B cell (primary cell): ENCODE data around the gene PLSCR5. TPM values are rescaled to one million over a fixed set of nuclear protein-coding genes. Genes with fewer than 3 reads are reported as not detected.

Experiments
- ATAC-seq: fragments of 200-7000 bp; cut with Tn5 transposase; one replicate; pipeline ENCODE4 v1.10.0; 2021; ENCODE audit warnings: low read depth, mild to moderate bottlenecking, moderate number of reproducible peaks, moderate library complexity
- CTCF ChIA-PET: fragments of 350-600 bp; sonication (Branson Sonifier 250); formaldehyde crosslinking; loops from one replicate; lab custom pipeline; 2021; ENCODE audit warnings: antibody characterized with exemption, inconsistent platforms; lab: Charles Lee
- POLR2A ChIA-PET: fragments of 350-600 bp; sonication (Branson Sonifier 250); formaldehyde crosslinking; loops from one replicate; lab custom pipeline; 2021; ENCODE audit warnings: antibody characterized with exemption; lab: Charles Lee
- DNase-seq: peaks from one replicate; pipeline ENCODE4 v3.0.0; 2013
- H2AFZ ChIP-seq: 2 replicates; pipeline ENCODE4 v1.6.1; 2012; ENCODE audit warnings: mild to moderate bottlenecking, low read depth, low read length; ENCODE audit not compliant: insufficient read depth, poor library complexity, severe bottlenecking
- H3K27ac ChIP-seq, 2 donors: 1 replicate in 1 of 2; 2 replicates in 1 of 2; pipeline ENCODE4 v1.5.1; 2012 to 2013; ENCODE audit warnings: low read length in 2 of 2, mild to moderate bottlenecking in 2 of 2, moderate library complexity in 1 of 2
- H3K27me3 ChIP-seq, 4 experiments: fragments of 200-600 bp in 1 of 4; sonication (generic) in 1 of 4; replicated peaks in 1 of 4; 1 replicate in 2 of 4; 2 replicates in 2 of 4; pipeline versions ENCODE4 v1.6.1 to v1.7.0; 2013 to 2016; ENCODE audit warnings: low read length in 3 of 4, mild to moderate bottlenecking in 2 of 4, mixed read lengths in 1 of 4, moderate library complexity in 1 of 4; ENCODE audit not compliant: insufficient read depth in 4 of 4, control insufficient read depth in 3 of 4; ENCODE audit errors: control extremely low read depth in 1 of 4
- H3K36me3 ChIP-seq, 2 experiments: replicated peaks in 1 of 2; 1 replicate in 1 of 2; 2 replicates in 1 of 2; pipeline versions ENCODE4 v1.6.1 to v1.7.1; 2013; ENCODE audit warnings: low read length in 1 of 2; ENCODE audit not compliant: insufficient read depth in 2 of 2, control insufficient read depth in 1 of 2; ENCODE audit errors: control extremely low read depth in 1 of 2, extremely low read depth in 1 of 2
- H3K4me1 ChIP-seq, 2 donors: fragments of 200-600 bp in 1 of 2; sonication (generic) in 1 of 2; 1 replicate in 1 of 2; 2 replicates in 1 of 2; pipeline versions ENCODE4 v1.5.1 to v1.6.1; 2013 to 2017; ENCODE audit warnings: low read length in 2 of 2; ENCODE audit not compliant: control insufficient read depth in 2 of 2, insufficient read depth in 2 of 2
- H3K4me2 ChIP-seq: replicated peaks from 2 replicates; pipeline ENCODE3; 2012; ENCODE audit warnings: mild to moderate bottlenecking, low read depth, low read length; ENCODE audit not compliant: poor library complexity, severe bottlenecking
- H3K4me3 ChIP-seq, 5 experiments: fragments of 200-600 bp in 1 of 5; sonication (generic) in 1 of 5; 1 replicate in 3 of 5; 2 replicates in 2 of 5; pipeline versions ENCODE4 v1.5.1 to v1.7.0; 2011 to 2016; ENCODE audit warnings: low read length in 4 of 5, mild to moderate bottlenecking in 4 of 5, low read depth in 2 of 5, control low read depth in 1 of 5, moderate library complexity in 1 of 5; ENCODE audit not compliant: insufficient read depth in 1 of 5; ENCODE audit errors: control extremely low read depth in 1 of 5, extremely low read depth in 1 of 5
- H3K79me2 ChIP-seq: fragments of 200-600 bp; sonication (generic); one replicate; pipeline ENCODE4 v1.6.0; 2016; ENCODE audit warnings: low read length; ENCODE audit not compliant: control insufficient read depth, insufficient read depth
- H3K9ac ChIP-seq: fragments of 200-600 bp; sonication (generic); 2 replicates; pipeline ENCODE4 v1.6.1; 2017; ENCODE audit warnings: mild to moderate bottlenecking, low read length, moderate library complexity
- H3K9me3 ChIP-seq, 3 donors: one replicate each; pipeline versions ENCODE4 v1.6.1 to v1.7.1; 2013; ENCODE audit warnings: low read length in 2 of 3; ENCODE audit not compliant: control insufficient read depth in 2 of 3, insufficient read depth in 1 of 3; ENCODE audit errors: control extremely low read depth in 1 of 3
- H4K20me1 ChIP-seq: 2 replicates; pipeline ENCODE4 v1.6.0; 2012; ENCODE audit warnings: mild to moderate bottlenecking, low read length; ENCODE audit not compliant: insufficient read depth, control insufficient read depth, poor library complexity, severe bottlenecking
- H3K27ac Mint-ChIP-seq: one replicate; pipeline ENCODE4 v1.8.0; 2021; ENCODE audit warnings: mixed read lengths
- H3K27me3 Mint-ChIP-seq: one replicate; pipeline ENCODE4 v1.8.0; 2021; ENCODE audit warnings: mixed read lengths
- H3K4me1 Mint-ChIP-seq: one replicate; pipeline ENCODE4 v1.8.0; 2021; ENCODE audit warnings: mixed read lengths
- H3K4me3 Mint-ChIP-seq: one replicate; pipeline ENCODE4 v1.8.0; 2021; ENCODE audit warnings: mixed read lengths
- H3K9me3 Mint-ChIP-seq: one replicate; pipeline ENCODE4 v1.8.0; 2022; ENCODE audit warnings: mixed read lengths; ENCODE audit not compliant: insufficient read depth
- CTCF ChIP-seq: fragments of 200-600 bp; IDR thresholded peaks from one replicate; pipeline ENCODE4 v1.8.0; 2022; ENCODE audit warnings: antibody characterized with exemption, mild to moderate bottlenecking
- EZH2 ChIP-seq: IDR thresholded peaks from 2 replicates; pipeline ENCODE4 v1.6.1; 2012; ENCODE audit warnings: borderline replicate concordance, low read depth, mild to moderate bottlenecking, moderate library complexity, low read length; ENCODE audit not compliant: insufficient read depth, poor library complexity, severe bottlenecking
- WGBS: methylation state at CpG from one replicate; pipeline ENCODE4 v1.1.5; 2013; ENCODE audit warnings: missing lambda C conversion rate; ENCODE audit not compliant: insufficient coverage; 5-methylcytosine and 5-hydroxymethylcytosine counted together
- intact Hi-C: fragments of 100-400 bp; cut with micrococcal nuclease; formaldehyde crosslinking; loops from one replicate; pipeline ENCODE4 v1.10.0; 2022
- polyA plus RNA-seq: library from polyadenylated mRNA; depleted of rRNA; stranded (reverse); fragments of >200 nt; gene quantifications from 2 replicates; pipeline ENCODE4 v1.2.3, GENCODE V29; 2012
- total RNA-seq, 2 donors: library from RNA; stranded (reverse); fragments of 120-200 nt in 1 of 2; gene quantifications; 1 replicate in 1 of 2; 2 replicates in 1 of 2; pipeline versions ENCODE4 v1.2.3 to v1.2.4, GENCODE V29; 2013 to 2022

PLSCR5 gene
- total and polyA plus RNA-seq, 2 donors (not counting 1 experiment from before 2014, with no cell fraction given) = not detected

- Mint-ChIP-seq H3K9me3 (no peaks in the 10 kb centered on the region), H3K4me3 (peak within 1 kb of the TSS; percentile 96), H3K27ac (peak within 1 kb of the TSS; percentile 94), H3K4me1 (peaks cover 65% of the 10 kb centered on the region), H3K27me3 (no peaks in the 10 kb centered on the region)
- no peaks in the 10 kb centered on the region for H3K27me3 ChIP-seq
- no peaks in the 10 kb centered on the region for H4K20me1 ChIP-seq
- H3K27ac ChIP-seq = peak within 1 kb of the TSS; percentile 29 to 77
- no peak for TF ChIP-seq CTCF
- TF ChIP-seq EZH2 = no peak
- peak; percentile 89 for DNase-seq
- peak within 1 kb of the TSS; percentile 53 to 90 (median 74) for H3K4me3 ChIP-seq
- H3K9me3 ChIP-seq = no peaks in the 10 kb centered on the region
- WGBS = 2% methylated on average over 47 of the region's 51 CpGs
- peaks cover 32% of the 10 kb centered on the region for H3K79me2 ChIP-seq
- peak within 1 kb of the TSS; percentile 72 for H3K4me2 ChIP-seq
- H2AFZ ChIP-seq = peak within 1 kb of the TSS; percentile 82
- ChIA-PET POLR2A (interaction anchor here (0.8 to 1.6 kb wide), 2 partner anchors 9 to 75 kb away, joined by 3 to 9 read pairs; partner anchors contain the start of gene PLSCR2), CTCF (interaction anchor here (1.2 to 3.5 kb wide), 5 partner anchors 11 to 355 kb away, joined by 3 to 9 read pairs (median 3); no protein-coding TSS in a partner anchor)
- H3K9ac ChIP-seq = peak within 1 kb of the TSS; percentile 74
- intact Hi-C loops = loop anchor here (1.0 kb wide), 1 partner anchor 75 kb away; the partner anchor contains the start of gene PLSCR2
- ATAC-seq = peak; percentile 87
- H3K36me3 ChIP-seq = no peaks in the 10 kb centered on the region
- H3K4me1 ChIP-seq = peaks cover 31 to 43% of the 10 kb centered on the region in 2 donors
These were observed 60.9 kb downstream of the PLSCR5 start, which contains the start of gene PLSCR1 for GRCh38 chr3:146544002-146544928. Gene PLSCR1 (minus strand): TSS chr3:146544607. CDS start chr3:146536552, 8,055 bp downstream.
